ENCODE data around the gene TEAD3. TPM values are rescaled to one million over a fixed set of nuclear protein-coding genes. Genes with fewer than 3 reads are reported as not detected.
"Not testable (repeated sequence)": the region's sequence is repeated elsewhere in the genome, so short reads cannot be mapped to it uniquely, and the experiment has no call there.

TEAD3 gene
- 0.33 and 0.68 TPM in 2 replicates for total RNA-seq

DNA sequence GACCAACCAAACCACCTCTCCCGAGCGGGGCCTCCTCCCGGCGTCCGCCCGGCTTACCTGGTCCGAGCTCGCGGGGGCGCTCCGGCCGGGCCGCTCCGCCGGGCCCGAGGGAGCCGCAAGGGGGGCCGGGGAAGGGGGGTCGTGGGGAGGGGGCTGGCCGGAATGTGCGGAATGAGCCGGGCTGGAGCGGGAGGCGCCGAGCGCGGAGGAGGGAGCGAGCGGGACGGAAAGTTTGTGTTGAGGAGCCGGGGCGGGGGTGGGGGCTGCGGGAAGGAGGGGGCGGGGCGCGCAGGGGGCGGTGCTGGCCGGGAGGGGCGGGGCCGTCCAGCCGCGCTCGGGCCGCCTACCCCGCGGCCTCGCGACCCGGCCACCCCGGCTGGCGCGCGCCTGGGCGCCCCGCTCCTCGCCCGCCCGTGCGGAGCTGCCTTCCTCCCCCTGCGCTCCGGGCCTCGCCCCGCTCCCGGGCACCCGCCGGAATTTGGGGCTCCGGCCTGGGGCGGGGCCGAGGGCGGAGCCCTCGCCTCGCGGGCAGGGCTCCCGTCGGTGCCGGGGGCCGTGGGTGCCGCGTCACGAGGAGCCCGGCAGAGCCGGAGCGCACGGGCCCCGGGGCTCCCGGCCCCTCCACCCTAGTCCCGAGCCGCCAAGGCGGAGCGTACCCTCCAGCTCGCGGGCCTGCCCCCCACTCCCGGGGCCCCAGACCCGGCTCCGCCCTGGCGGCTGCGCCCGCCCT, at the start of gene TEAD3:
Gene TEAD3 (minus strand): TSS at position 239 of the 730 bp plus-strand sequence.
- DNase-seq, result peak; percentile 28

DNA sequence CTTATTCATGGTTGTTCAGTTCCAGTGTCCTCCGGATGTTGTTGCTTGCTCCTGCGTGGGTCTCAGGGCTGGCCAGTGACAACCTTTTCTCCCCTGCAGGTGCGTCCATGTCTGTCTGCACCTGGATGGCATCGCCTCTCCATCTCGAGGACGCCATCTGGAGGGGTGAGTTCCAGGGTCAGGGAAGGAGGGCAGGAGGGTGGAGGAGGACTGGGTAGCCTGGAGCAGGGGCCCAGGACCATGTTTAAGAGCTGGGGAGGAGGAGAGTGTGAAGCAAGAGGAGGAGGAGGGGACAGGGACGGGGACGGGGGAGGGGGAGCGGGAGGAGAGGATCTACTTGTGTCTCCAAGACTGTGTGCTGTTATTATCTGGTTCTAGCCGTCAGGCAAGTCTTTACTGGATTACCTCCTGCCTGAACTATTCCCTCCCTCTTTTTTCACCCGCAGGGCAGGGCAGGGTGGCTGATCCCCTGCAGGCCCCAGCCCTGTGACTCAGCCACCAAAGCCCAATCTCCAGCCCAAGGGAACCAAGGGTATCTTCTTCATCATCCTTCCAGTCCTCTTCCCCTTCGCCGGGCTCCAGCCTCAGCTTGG, 48.0 kb upstream of the TEAD3 start:
- no peak for DNase-seq

DNA sequence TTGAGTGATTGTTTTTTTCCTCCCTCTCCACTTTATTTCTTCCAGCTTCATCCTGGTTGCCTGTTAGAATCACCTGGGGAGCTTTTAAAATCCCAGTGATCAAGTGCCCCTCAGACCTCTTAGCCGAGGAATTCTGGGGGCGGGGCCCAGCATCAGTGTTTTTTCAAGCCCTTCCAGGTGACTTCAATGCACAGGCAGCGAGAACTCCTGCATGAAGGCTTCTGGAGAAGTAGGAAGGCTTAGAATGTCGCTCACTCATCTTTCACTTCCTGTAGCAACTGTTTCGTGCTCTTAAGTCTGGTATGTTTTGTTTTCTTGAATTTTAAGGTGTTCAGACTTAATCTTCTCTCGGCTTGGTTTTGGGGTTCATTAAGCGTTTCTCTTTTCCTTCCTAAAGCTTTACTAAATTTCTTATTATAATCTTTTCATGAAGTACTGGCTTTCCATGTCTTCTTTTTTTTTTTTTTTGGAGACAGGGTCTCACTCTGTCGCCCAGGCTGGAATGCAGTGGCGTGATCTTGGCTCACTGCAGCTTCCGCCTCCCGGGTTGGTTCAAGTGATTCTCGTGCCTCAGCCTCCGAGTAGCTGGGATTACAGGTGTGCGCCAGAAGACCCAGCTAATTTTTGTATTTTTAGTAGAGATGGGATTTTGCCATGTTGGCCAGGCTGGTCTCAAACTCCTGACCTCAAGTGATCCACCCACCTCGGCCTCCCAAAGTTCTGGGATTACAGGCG, 46.7 kb upstream of the TEAD3 start:
- no peak for DNase-seq

DNA sequence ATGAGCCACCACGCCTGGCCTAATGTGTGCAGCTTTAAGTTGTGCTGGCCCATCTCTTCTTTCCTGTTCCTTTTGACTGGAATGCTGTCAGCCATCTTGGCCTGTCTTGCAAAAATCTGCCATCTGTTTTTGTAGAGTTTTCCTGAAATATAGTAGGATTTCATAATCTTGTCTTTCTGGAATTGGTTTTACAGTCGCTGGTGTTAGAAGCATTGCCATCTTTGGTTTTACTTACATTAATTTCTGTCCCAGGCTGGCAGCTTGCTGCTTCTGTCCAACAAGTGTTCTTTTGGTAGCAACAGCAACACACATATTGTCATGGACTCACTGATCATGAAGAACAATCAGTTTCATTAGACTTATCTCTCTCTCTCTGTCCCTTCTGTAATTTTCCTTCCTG, 45.0 kb upstream of the TEAD3 start:
- DNase-seq, result peak; percentile 4

DNA sequence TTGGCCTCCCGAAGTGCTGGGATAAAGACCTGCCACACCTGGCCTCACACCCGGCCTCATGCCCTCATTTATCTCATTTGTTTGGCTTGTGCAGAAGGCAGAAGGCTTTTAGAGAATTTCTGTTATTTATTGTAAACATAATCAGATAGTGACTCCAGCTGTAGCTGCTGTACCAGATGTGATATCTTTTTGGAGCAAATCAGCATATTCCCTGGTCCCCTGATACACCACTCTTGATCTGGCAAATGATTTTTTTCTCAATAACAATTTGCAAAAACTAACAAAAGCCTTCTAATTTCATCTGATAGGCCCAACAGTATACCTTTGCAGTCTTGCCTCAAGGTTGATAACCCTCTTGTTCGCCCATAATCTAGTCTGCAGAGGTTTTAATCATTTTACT, 42.3 kb upstream of the TEAD3 start:
- no peak for DNase-seq

DNA sequence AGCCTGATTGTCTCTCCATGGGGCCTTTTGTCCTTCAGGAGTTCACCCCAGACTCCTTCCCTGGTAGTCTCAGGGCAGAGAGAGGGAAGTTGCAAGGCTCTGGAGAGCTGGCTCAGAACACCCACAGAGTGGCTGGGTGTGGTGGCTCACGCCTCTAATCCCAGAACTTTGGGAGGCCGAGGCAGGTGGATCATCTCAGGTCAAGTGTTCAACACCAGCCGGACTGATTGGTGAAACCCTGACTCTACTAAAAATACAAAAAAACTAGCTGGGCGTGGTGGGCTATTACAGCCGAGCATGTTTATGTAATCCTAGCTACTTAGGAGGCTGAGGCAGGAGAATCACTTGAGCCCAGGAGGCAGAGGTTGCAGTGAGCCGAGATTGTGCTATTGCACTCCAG, 39.0 kb upstream of the TEAD3 start:
- not testable (repeated sequence) for DNase-seq

DNA sequence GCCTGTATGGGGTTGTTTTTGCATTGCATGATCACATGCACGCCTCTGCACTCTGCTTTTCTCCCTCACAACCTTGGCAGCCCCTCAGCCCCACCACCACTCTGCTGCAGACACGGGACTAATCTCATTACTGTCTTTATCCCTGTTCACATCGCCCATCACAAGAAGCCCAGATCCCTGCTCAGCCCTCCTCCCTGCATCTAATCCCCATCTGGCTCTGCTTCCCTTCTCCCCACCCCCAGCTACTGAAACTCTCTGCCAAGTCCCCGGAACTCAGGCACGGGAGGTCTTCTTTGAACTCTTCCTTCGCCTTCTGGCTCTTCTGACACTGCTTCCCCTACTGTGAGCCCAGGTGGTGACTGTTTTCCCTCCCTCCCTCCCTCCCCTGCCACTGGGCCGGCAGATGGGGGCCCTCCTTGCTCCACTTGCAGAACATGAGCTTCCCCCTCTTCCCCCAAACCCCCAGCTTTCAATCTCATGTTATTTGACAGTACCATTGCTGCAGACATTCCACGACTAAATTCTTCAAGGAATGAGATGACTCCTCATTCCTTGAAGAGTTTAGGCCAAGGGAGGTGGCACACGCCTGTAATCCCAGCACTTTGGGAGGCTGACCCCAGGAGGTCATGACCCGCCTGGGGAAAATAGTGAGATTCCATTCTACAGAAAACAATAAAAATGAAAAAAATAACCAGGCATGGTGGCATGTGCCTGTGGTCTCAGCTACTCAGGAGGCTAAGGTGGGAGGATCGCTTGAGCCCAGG, 37.7 kb upstream of the TEAD3 start:
- no peak for DNase-seq

DNA sequence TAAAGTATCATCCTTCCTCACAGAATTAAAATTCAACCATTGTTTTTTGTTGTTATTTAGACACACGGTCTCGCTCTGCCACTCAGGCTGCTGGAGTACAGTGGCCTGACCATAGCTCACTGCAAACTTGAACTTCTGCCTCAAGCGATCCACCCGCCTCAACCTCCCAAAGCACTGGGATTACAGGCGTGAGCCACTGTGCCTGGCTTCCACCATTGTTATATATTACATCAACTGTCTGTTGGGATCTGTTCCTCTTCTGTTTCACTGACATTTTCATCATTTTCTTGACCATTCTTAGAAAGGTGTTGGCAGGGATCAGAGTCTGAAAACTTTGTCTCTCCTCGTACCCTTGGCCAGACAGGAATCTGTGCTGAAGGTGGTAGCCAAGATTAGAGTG, 37.1 kb upstream of the TEAD3 start:
- no peak for DNase-seq

DNA sequence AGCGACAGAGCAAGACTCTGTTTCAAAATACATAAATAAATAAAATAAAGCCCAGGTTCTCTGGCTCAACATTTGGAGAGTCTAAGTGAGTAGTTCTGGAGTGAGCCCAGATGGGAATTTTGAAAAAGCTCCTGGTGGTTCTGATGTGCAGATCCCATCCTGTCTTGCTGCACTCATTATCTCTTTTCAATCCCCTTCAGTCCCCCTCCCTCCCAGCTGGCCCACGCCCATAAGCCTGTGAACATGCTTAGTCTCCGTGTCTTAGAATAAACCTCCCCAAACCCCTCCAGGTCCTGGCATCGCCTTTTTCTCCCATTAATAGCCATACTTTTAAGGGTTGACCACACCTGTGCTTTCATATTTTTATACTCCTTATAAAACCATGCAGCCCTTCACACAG, 35.2 kb upstream of the TEAD3 start:
- DNase-seq, result no peak

DNA sequence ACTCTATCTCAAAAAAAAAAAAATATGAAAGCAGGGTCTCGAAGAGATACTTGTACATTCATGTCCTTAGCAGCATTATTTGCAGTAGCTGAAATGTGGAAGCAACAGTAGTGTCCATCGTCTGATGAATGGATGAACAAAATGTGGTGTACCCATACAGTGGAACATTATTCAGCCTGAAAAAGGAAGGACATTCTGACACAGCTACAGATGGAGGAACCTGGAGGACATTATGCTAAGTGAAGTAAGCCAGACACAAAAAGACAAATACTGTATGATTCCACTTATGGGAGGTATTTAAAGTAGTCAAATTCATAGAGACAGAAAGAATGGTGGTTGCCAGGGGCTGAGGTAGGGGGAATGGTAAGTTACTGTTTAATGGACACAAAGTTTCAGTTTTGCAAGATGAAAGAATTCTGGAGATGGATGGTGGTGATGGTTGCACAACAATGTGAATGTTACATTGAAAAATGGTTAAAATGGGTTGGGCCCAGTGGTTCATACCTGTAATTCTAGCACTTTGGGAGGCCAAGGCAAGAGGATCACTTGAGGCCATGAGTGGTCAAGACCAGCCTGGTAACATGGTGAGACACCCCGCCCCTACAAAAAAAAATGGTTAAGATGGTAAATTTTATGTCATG, 27.6 kb upstream of the TEAD3 start:
- no peak for DNase-seq

DNA sequence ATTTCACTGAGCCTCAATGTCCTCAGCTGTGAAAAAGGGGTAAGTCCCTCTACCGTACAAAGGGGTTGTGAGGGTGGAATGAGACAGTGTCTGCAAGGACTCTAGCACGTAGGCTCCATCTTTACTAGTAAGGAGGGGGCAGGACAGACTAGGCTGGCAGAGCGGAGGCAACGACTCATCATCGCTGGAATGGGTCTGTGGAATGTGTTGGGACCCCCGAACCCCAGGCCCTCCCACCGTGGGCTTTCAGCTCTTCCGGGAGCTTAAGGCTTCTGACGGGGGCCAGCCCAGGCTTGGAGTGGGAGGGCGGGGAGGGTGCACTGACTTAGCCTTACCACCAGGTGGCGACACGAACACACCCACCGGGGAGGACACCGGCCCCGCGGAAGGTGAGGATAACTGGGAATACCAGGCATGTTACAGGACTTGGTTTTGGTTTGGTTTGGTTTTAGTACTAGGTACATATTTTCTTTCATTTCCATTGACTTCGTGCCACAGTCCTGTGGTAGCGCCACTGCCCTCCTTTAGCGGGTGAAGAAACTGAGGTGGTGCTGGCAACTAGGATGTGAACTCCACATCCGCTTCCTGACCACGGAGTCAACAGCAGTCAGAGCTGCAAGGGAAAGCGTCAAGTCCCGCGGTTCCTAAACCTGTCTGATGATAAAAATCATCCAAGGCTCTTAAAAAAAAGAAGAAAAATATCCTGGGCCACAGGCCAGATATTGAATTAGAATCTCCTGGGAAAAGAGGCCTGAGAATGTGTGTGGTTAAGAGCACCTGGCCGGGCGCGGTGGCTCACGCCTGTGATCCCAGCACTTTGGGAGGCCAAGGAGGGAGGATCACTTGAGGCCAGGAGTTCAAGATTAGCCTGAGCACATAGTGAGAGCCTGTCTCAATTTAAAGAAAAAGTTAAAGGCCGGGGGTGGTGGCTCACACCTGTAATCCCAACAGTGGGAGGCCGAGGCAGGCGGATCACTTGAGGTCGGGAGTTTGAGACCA, 26.1 kb upstream of the TEAD3 start:
- DNase-seq, result peak; percentile 82

DNA sequence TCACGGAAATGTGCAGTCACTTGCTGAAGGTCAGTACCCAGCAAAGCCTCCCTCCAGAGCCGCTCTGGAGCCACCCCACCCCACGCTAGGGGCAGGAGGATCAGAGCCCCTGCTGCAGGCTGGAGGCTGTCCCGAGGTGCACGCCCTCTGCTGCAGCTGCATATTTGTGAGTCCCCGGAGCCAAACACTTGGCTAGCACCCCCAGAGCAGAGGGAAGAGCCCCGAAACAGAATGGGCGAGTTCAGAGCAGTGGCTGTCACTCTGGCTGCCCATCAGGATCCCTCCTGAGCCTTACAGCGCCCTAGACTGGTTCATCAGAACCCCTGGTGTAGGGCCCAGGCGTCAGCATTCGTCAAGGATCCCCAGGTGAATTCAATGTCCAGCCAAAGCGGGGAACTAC, 25.3 kb upstream of the TEAD3 start:
- no peak for DNase-seq

DNA sequence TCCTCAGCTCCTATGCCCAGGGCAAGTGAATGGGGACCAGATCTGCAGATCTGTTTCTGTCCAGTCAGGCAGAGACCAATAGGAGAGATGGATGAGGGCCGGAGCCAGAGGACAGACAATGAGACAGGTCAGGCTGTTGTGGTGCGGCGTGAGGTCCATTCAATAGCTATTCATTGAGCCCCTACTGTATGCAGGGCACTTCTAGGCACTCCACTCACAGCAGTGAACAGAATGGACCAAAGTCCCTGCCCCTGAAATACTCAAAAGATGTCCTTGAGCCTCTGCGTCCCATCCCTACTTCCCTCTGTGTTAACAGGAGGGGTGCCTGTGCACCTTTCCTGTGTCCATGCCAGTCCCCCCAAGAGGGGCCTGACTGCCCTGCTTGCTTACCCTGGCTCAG, 24.4 kb upstream of the TEAD3 start:
- DNase-seq, result no peak

DNA sequence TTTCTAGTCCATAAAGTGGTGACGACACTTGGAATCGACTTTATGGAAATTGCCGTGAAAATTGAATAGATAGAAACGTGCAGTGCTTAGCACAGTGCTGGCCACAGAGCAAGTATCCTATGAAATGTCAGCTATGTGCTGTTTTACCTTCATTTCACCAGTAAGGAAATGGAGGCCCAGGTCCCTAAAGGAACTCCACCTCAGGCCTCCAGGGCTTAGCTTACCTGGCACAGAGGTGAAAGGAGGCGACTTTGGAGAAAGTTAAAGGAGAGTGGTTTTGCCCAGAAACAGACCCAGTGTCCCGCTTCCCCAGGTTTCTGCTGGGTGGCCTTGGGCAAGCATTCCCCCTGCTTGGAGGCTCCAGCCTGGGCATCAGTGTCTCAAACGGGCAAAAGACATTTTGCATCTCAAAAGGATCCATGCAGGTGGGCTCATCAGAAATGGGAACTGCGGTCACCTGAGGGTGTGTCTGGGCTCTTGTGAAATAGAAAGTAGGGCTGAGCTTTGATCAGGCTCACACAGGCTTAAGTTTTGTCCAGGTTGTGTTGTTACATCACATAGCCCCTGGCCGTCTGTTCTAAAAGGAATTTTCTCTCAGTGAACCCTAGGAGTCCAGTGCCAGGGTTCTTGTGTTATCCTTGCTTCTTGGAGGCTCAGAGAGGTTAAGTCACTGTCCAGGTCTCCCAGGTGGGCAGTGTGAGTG, 22.6 kb upstream of the TEAD3 start:
- no peak for DNase-seq

DNA sequence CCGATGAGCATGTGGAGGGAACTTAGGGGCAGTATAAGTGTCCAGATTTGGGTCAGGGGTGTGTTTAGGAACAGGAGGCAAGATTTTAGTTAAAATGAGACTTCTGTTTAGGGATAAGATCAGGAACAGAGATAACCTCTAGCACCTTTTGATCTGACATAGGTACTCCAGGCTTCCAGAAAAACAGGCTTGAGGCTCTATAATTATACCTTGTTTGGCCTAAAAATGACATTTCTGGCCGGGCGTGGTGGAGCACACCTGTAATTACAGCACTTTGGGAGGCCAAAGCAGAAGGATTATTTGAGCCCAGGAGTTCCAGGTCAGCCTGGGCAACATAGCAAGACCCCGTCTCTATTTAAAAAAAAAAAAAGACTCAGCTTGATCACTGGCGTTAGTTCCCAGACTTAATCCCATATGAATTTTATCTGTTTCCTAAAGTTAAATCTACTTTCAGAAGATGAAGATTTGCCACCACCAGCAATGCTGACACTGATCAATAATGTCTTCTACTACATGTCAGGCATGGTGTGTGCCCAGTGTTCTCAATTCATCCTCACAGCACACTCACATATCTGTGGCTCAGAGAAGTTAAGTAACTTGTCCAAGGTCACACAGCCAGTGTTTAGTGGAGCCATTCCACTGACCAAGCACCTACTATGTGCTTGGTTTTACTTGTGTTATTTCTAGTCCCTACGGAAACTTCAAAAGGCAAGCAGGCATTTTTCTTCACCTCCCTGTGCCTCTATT, 21.9 kb upstream of the TEAD3 start:
- DNase-seq, result no peak

DNA sequence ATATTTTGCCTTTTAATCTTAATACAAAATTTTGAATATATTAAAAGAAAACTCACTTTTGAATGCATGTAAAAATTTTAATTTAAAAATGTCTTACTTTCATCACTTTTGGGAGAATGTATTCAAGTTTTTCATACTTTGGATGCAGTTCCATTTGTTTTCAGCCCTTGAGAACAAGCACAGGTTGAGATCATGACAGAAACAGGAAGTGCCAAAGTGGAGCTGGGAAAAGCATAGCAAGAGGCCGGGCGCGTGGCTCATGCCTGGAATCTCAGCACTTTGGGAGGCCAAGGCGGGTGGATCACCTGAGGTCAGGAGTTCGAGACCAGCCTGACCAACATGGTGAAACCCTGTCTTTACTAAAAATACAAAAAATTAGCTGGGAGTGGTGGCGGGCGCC, 21.1 kb upstream of the TEAD3 start:
- DNase-seq, result not testable (repeated sequence)

DNA sequence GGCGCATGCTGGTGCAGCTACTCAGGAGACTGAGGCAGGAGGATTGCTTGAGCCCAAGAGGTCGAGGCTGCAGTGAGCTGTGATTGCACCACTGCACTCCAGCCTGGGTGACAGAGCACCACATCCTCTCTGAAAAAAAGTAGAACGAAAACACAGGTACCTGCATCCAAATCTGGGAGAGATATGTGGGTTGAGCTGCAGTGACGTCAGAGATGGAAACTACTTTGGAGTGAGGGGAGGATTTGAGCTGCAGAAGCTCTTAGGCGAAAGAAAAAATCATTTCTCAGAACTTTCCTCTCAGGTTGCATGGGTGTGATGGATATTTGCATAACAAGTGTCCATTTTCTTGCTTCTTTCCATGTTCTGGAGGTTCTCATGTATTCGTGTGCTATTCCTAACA, 19.8 kb upstream of the TEAD3 start:
- no peak for DNase-seq

DNA sequence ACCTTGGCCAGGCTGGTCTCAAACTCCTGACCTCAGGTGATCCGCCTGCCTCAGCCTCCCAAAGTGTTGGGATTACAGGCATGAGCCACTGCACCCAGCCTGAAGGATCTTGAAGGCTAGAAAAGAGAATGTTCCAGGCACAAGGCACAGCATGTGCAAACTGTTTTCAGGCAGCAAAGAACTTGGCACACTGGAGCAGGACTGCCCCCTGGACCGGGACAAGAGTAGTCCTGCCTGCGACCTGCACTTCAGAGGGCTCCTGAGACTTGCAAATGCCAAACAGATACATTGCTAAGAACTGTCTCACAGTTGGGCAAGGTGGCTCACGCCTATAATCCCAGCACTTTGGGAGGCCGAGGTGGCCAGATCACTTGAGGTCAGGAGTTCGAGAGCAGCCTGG, 19.1 kb upstream of the TEAD3 start:
- DNase-seq, result not testable (repeated sequence)

DNA sequence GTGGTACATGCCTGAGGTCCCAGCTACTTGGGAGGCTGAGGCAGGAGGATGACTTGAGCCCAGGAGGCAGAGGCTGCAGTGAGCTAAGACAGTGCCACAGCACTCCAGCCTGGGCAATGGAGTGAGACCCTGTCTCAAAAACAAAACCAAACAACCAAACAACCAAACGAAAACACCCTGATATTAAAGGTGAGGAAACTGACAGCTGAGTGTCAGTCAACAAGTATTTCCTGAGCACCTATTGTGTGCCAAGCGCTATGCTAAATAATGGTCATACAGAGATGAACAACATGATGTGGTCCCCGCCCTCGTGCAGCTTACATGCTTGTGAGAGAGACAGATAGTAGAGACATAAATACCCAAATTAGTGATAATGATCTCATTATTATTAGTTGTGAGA, 17.7 kb upstream of the TEAD3 start:
- no peak for DNase-seq

DNA sequence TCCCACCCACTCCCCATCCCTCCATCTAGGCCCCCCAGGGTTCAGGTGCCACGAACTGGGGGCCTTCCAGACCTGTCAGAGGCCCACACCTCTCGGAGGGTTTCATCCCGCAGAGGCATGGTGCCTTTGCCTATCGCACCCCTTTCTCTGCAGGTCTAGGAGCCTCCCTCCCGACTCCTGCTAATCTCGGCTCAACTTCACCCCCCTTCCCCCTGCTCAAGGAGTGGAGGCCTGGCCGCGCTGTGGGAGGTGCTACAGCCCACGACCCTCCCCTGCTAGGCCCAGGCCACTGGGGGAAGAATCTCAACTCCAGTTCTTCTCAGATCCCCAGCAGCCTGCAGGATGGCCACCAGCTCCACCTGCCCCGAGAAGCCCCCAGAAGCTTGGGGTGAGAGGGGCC, 15.9 kb upstream of the TEAD3 start, which contains the start of gene TULP1:
Gene TULP1 (minus strand): TSS at position 157 of the 400 bp plus-strand sequence. CDS start 38 bp downstream, at position 119.
- DNase-seq, result no peak

All from dermis blood vessel endothelial cell (primary cell).